Prostate gland (tissue), 2 donors: ENCODE results near the gene APOL3. TPM values are rescaled to one million over a fixed set of nuclear protein-coding genes. Genes with fewer than 3 reads are reported as not detected.
"Not testable (repeated sequence)": the region's sequence is repeated elsewhere in the genome, so short reads cannot be mapped to it uniquely, and the experiment has no call there.

Experiments
- DNase-seq: peaks from one replicate; pipeline ENCODE4 v3.0.0-alpha.2; 2019; ENCODE audit warnings: low spot score
- H3K27ac ChIP-seq, 2 donors: fragments of 200-600 bp; sonication (generic); 2 replicates each; pipeline ENCODE4 v1.5.1; 2017 to 2019
- H3K27me3 ChIP-seq: fragments of 200-600 bp; sonication (generic); replicated peaks from 2 replicates; pipeline ENCODE4 v1.5.1; 2019; ENCODE audit not compliant: insufficient read depth
- H3K36me3 ChIP-seq, 2 donors: fragments of 200-600 bp; sonication (generic); 1 replicate in 1 of 2; 2 replicates in 1 of 2; pipeline versions ENCODE4 v1.5.1 to v1.8.1; 2017 to 2019
- H3K4me1 ChIP-seq: fragments of 200-600 bp; sonication (generic); replicated peaks from 2 replicates; pipeline ENCODE4 v1.5.1; 2019
- H3K4me3 ChIP-seq, 2 donors: fragments of 200-600 bp; sonication (generic); 2 replicates each; pipeline ENCODE4 v1.5.1; 2017 to 2019
- H3K9me3 ChIP-seq: fragments of 200-600 bp; sonication (generic); 2 replicates; pipeline ENCODE4 v1.5.1; 2017
- POLR2A ChIP-seq: fragments of 450-650 bp; IDR thresholded peaks from one replicate; pipeline ENCODE4 v1.6.1; 2016; ENCODE audit warnings: antibody characterized with exemption, mild to moderate bottlenecking
- POLR2AphosphoS5 ChIP-seq: sonication (generic); formaldehyde crosslinking; IDR thresholded peaks from one replicate; pipeline ENCODE4 v1.6.1; 2017; ENCODE audit warnings: antibody characterized with exemption
- WGBS: methylation state at CpG from one replicate; pipeline ENCODE4 v1.1.5; 2018; 5-methylcytosine and 5-hydroxymethylcytosine counted together
- intact Hi-C: fragments of 100-400 bp; cut with DNase I; formaldehyde crosslinking; loops from one replicate; pipeline ENCODE4 v1.14.2; 2022
- total RNA-seq, 2 donors: library from RNA; depleted of rRNA; stranded (reverse); fragments of >200 nt; gene quantifications; one replicate each; pipeline ENCODE4 v1.1.0, GENCODE V29; 2016
- TF ChIP-seq, protein P1 (sequence below), 4 experiments: fragments of 200-600 bp in 2 of 4; fragments of 450-650 bp in 2 of 4; sonication (generic) in 2 of 4; IDR thresholded peaks; 1 replicate in 3 of 4; 2 replicates in 1 of 4; pipeline ENCODE4 v1.5.1; 2016 to 2019; ENCODE audit warnings: antibody characterized with exemption in 4 of 4, mild to moderate bottlenecking in 2 of 4, moderate library complexity in 2 of 4

APOL3 gene
- total RNA-seq, 2 donors from 2014 or later = 18.8 to 32.2 TPM

DNA sequence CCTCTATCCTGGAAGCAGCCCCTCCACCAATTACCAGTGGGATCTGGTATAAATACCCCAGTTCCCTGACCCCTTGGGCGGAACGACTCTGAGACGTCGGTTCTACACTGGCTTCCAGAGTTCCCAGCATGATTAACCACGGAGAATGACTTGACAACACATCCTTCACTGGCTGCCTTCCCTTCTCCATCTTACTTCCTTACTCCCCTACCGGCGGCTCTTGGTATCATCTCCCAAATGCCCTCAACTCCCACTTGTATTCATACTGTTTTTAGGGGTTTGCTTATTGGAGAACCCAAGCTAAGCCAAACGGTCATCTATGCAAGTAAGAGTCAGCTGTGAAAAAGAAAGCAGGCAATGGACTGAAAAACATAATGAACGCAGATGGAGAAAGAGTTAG lies 56.1 kb downstream of the APOL3 start:
- TF ChIP-seq POLR2AphosphoS5 = no peak
- TF ChIP-seq POLR2A = no peak
- TF ChIP-seq, protein P1, sequence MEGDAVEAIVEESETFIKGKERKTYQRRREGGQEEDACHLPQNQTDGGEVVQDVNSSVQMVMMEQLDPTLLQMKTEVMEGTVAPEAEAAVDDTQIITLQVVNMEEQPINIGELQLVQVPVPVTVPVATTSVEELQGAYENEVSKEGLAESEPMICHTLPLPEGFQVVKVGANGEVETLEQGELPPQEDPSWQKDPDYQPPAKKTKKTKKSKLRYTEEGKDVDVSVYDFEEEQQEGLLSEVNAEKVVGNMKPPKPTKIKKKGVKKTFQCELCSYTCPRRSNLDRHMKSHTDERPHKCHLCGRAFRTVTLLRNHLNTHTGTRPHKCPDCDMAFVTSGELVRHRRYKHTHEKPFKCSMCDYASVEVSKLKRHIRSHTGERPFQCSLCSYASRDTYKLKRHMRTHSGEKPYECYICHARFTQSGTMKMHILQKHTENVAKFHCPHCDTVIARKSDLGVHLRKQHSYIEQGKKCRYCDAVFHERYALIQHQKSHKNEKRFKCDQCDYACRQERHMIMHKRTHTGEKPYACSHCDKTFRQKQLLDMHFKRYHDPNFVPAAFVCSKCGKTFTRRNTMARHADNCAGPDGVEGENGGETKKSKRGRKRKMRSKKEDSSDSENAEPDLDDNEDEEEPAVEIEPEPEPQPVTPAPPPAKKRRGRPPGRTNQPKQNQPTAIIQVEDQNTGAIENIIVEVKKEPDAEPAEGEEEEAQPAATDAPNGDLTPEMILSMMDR (IDR thresholded peaks at IDR 0.05) = no peak
- 78% methylated on average over 9 of the region's 9 CpGs for WGBS
- intact Hi-C loops = no loop called here

DNA sequence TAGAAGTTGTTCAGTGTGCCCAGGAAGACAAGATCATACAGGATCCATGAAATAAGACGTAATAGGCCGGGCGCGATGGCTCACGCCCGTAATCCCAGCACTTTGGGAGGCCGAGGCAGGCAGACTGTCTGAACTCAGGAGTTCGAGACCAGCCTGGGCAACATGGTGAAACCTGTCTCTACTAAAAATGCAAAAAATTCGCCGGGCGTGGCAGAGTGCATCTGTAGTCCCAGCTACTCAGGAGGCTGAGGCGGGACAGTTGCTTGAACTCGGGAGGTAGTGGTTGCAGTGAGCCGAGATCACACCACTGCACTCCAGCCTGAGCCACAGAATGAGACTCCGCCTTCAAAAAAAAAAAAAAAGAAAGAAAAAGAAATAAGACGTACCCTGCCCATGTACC lies 56.7 kb downstream of the APOL3 start:
- H3K36me3 ChIP-seq = no peaks in the 10 kb centered on the region
- no peaks in the 10 kb centered on the region for H3K27me3 ChIP-seq
- WGBS = 93% methylated on average over 16 of the region's 16 CpGs
- H3K27ac ChIP-seq = no peak overlapping the region
- TF ChIP-seq, protein P1 (IDR thresholded peaks at IDR 0.05) = no peak
- no peak for TF ChIP-seq POLR2A
- no peak for TF ChIP-seq POLR2AphosphoS5
- H3K4me3 ChIP-seq = no peak overlapping the region
- no peak for DNase-seq
- no peaks in the 10 kb centered on the region for H3K4me1 ChIP-seq
- H3K9me3 ChIP-seq = no peaks in the 10 kb centered on the region
- intact Hi-C loops = no loop called here

More for the DNA sequence above, 56.1 kb downstream of the APOL3 start:
- Histone ChIP-seq H3K4me3 (no peak overlapping the region), H3K4me1 (no peaks in the 10 kb centered on the region), H3K36me3 (no peaks in the 10 kb centered on the region), H3K9me3 (no peaks in the 10 kb centered on the region), H3K27ac (no peak overlapping the region), H3K27me3 (no peaks in the 10 kb centered on the region)
- no peak for DNase-seq

DNA sequence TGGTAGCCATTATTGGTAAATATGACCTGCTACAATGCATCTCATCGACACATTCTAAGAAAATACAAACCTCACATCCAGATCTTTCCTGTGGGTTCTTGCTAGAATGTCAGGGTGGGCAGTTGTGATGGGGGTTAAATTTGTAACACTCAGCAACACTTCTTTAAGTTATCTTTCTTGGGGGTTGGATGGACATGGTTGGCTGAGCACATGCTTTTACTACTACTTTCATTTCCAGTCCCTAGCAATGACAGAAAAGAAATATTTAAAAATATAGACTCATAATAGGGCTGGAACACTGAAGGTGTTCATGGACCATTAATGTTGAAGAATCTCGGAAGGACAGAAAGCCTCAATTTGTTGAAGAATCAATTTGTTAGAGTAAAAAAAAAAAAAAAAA lies 57.6 kb downstream of the APOL3 start:
- H3K4me1 ChIP-seq = no peaks in the 10 kb centered on the region
- intact Hi-C loops = no loop called here
- TF ChIP-seq, protein P1 (IDR thresholded peaks at IDR 0.05) = no peak
- TF ChIP-seq POLR2A (no peak), POLR2AphosphoS5 (no peak)
- 90% methylated on average over 2 of the region's 2 CpGs for WGBS
- no peak overlapping the region for H3K4me3 ChIP-seq
- no peak for DNase-seq
- H3K9me3 ChIP-seq = no peaks in the 10 kb centered on the region
- no peaks in the 10 kb centered on the region for H3K36me3 ChIP-seq
- no peaks in the 10 kb centered on the region for H3K27me3 ChIP-seq
- H3K27ac ChIP-seq = no peak overlapping the region

DNA sequence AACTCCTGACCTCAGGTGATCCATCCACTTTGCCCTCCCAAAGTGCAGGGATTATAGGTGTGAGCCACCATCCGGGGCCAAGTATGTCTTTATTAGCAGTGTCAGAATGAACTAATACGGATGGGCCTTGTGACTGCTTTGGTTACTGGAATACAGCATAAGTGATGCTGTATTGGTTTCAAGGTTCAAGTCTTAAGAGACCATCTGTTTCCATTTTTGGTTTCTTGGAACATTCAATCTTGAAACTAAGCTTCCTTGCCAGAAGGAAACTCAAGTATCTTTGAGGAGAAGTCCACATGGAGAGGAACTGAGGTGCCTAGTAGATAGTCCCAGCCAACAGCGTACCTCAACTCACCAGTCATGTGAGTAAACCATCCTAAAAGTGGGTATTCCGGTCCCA lies 58.8 kb downstream of the APOL3 start:
- no peaks in the 10 kb centered on the region for H3K4me1 ChIP-seq
- no peak overlapping the region for H3K27ac ChIP-seq
- no peak overlapping the region for H3K4me3 ChIP-seq
- no peaks in the 10 kb centered on the region for H3K9me3 ChIP-seq
- TF ChIP-seq POLR2AphosphoS5 = no peak
- no peak for TF ChIP-seq POLR2A
- TF ChIP-seq, protein P1 (IDR thresholded peaks at IDR 0.05) = no peak
- intact Hi-C loops = no loop called here
- 92% methylated on average over 4 of the region's 4 CpGs for WGBS
- no peaks in the 10 kb centered on the region for H3K36me3 ChIP-seq
- H3K27me3 ChIP-seq = no peaks in the 10 kb centered on the region
- no peak for DNase-seq

DNA sequence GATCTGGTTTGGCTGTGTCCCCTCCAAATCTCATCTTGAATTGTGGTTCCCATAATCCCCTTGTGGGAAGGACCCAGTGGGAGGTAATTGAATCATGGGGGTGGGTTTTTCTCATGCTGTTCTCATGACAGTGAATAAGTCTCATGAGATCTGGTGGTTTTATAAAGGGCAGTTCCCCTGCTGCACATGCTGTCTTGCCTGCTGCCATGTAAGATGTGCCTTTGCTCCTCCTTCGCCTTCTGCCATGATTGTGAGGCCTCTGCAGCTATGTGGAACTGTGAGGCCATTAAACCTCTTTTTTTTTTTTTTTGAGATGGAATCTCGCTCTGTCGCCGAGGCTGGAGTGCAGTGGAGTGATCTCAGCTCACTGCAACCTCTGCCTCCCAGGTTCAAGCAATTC lies 59.6 kb downstream of the APOL3 start:
- intact Hi-C loops, H3K9me3 ChIP-seq, DNase-seq, H3K4me1 ChIP-seq, H3K27me3 ChIP-seq, H3K4me3 ChIP-seq, H3K27ac ChIP-seq, H3K36me3 ChIP-seq: not testable (repeated sequence)
- WGBS = 92% methylated on average over 4 of the region's 4 CpGs
